Stimulated activated naive CD8-positive, alpha-beta T cell treated with anti-CD3 and anti-CD28 coated beads, Interleukin-15, Interleukin-2, amounts not matched to agents 100 ng/mL and 50 ng/mL, for 24 hours (primary cell): ENCODE measurements around the gene BTG2.
A peak's percentile ranks its signal among the peaks of the same experiment; 100 is the strongest.

Experiments
- H3K27ac Mint-ChIP-seq: one replicate; pipeline ENCODE4 v1.8.0; 2021; ENCODE audit warnings: mild to moderate bottlenecking, mixed read lengths
- H3K27me3 Mint-ChIP-seq: one replicate; pipeline ENCODE4 v1.8.0; 2021; ENCODE audit warnings: mixed read lengths
- H3K36me3 Mint-ChIP-seq: one replicate; pipeline ENCODE4 v1.8.0; 2021; ENCODE audit warnings: low read depth, mixed read lengths
- H3K4me1 Mint-ChIP-seq: one replicate; pipeline ENCODE4 v1.8.0; 2021; ENCODE audit warnings: low read depth, mixed read lengths
- H3K4me3 Mint-ChIP-seq: one replicate; pipeline ENCODE4 v1.8.0; 2021; ENCODE audit warnings: mild to moderate bottlenecking, mixed read lengths
- H3K9me3 Mint-ChIP-seq: one replicate; pipeline ENCODE4 v1.8.0; 2021; ENCODE audit warnings: mixed read lengths

The BTG2 gene

GRCh38 chr1:203273206-203273868 lies 32.0 kb upstream of the BTG2 start:
- peaks cover 64% of the 10 kb centered on the region for H3K4me1 Mint-ChIP-seq
- no peaks in the 10 kb centered on the region for H3K9me3 Mint-ChIP-seq
- H3K4me3 Mint-ChIP-seq = peak overlapping the region; percentile 71
- peak overlapping the region; percentile 79 for H3K27ac Mint-ChIP-seq
- no peaks in the 10 kb centered on the region for H3K36me3 Mint-ChIP-seq
- H3K27me3 Mint-ChIP-seq = no peaks in the 10 kb centered on the region

DNA sequence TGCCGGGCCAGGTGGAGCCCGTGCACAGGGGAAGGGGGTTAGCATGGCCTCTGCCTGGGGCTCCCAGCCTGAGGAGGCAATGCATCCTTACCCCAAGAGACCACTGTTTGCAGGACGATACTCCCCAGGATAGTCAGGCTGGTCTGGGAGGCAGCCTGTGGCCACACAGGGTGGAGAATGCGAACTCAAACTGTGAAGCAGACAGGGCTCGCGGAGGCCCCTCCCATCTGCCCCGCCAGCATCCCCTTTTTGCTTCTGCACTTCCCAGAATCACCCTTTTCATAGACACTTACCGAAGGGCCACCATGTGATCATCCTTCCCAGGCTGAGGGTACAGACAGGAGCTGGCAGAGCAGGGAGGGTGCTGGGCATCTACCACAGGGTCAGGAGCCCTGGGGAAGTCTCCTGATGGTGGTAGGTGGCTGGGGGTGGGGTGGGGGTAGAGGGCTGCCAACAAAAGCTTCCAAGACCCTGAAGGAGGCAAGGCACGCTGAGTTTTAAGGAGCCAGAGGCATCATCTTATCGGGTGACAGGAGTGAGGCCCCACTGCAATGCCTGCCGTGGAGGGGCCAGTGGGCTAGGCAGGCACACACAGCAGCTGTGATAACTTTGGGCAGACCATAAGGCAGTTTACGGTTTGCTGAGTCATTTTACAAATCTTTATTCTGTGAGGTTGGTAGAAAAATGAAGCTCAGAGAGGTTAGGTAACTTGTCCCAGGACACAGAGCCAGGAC lies 31.3 kb upstream of the BTG2 start:
- peak overlapping the region; percentile 71 for H3K4me3 Mint-ChIP-seq
- peaks cover 71% of the 10 kb centered on the region for H3K4me1 Mint-ChIP-seq
- no peaks in the 10 kb centered on the region for H3K36me3 Mint-ChIP-seq
- H3K27me3 Mint-ChIP-seq = no peaks in the 10 kb centered on the region
- peak overlapping the region; percentile 79 for H3K27ac Mint-ChIP-seq
- H3K9me3 Mint-ChIP-seq = no peaks in the 10 kb centered on the region

DNA sequence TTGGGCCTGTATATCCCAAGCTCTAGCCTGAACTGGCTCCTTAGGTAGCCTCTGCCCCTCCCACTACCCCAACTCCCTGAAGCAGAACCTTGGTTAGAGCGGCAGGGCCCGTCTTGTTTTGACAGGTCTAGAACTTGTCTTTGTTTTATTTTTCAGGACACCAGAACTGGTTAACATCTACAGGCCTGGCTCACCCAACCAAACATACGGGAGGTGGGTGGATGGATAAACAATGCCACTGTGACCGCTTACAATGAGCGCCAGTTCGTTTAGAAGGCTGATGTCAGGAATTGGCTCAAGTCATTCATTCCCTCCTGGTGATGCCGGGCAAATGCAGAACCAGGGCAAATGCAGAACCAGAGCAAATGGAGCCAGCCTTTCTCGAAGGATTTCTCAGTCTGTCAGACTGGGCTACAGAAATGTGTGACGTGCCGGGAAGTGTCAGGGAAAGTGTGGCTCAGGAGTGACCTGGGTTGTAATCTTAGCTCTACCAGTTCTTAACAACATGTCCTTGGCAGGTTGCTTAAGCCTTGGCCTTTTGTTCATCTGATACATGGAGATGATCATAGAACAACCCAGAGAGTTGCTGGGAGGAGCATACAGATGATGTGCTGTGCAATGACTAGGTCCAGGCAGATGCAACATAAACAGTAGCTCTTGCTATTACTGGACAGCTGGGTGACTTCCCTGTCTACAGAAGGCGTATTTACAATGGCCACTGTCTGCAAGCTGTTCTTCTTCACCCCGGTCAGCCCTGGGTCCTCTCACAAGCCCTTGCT lies 30.5 kb upstream of the BTG2 start:
- Mint-ChIP-seq H3K27me3 (no peaks in the 10 kb centered on the region), H3K4me3 (peak overlapping the region; percentile 71), H3K4me1 (peaks cover 73% of the 10 kb centered on the region)

GRCh38 chr1:203275656-203276272 lies 29.6 kb upstream of the BTG2 start:
- Mint-ChIP-seq H3K9me3 (no peaks in the 10 kb centered on the region), H3K4me3 (no peak overlapping the region), H3K4me1 (peaks cover 76% of the 10 kb centered on the region), H3K27me3 (no peaks in the 10 kb centered on the region), H3K36me3 (no peaks in the 10 kb centered on the region), H3K27ac (peak overlapping the region; percentile 26)

More for the DNA sequence above, 30.5 kb upstream of the BTG2 start:
- Mint-ChIP-seq H3K36me3 (no peaks in the 10 kb centered on the region), H3K9me3 (no peaks in the 10 kb centered on the region), H3K27ac (peak overlapping the region; percentile 40)

- Mint-ChIP-seq H3K27ac (no peak overlapping the region), H3K9me3 (no peaks in the 10 kb centered on the region), H3K4me3 (no peak overlapping the region), H3K36me3 (no peaks in the 10 kb centered on the region), H3K4me1 (peaks cover 72% of the 10 kb centered on the region), H3K27me3 (no peaks in the 10 kb centered on the region)
Measured at GRCh38 chr1:203276408-203276807, 28.9 kb upstream of the BTG2 start.

DNA sequence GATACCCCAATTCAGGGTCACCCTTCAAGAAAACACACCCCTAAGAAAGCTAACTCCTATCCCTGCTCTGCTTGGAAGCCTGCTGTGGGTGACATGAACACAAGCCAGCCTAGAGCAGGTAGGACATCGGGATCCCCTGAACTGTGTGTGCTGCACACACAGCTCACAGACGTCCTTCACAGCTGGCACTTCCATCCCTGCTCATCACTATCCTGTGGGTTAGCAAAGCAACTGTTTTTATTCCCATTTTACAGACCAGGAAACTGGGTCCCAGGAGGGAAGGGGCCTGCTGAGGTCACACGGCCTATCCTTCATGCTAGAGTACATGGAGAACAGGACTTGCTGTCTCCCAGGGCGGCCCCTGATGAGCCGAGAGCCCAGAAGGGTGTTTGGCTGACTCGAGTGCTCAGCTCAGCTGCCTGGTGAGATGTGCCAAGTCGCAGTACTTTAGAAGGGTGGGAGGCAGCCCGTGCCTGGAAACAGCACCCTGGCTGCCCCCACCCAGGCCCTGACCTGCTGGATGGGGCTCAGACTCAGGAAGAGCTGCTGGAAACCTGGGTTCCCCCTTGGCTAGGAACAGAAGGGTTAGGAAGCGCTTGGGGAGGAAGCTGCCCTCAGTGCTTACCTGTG lies 28.3 kb upstream of the BTG2 start:
- no peaks in the 10 kb centered on the region for H3K9me3 Mint-ChIP-seq
- H3K36me3 Mint-ChIP-seq = no peaks in the 10 kb centered on the region
- peak overlapping the region; percentile 75 for H3K4me3 Mint-ChIP-seq
- peaks cover 69% of the 10 kb centered on the region for H3K4me1 Mint-ChIP-seq
- H3K27ac Mint-ChIP-seq = peak overlapping the region; percentile 79
- H3K27me3 Mint-ChIP-seq = no peaks in the 10 kb centered on the region

- H3K36me3 Mint-ChIP-seq = no peaks in the 10 kb centered on the region
- H3K27me3 Mint-ChIP-seq = no peaks in the 10 kb centered on the region
- H3K4me3 Mint-ChIP-seq = peak overlapping the region; percentile 75
- peak overlapping the region; percentile 79 for H3K27ac Mint-ChIP-seq
- no peaks in the 10 kb centered on the region for H3K9me3 Mint-ChIP-seq
- peaks cover 77% of the 10 kb centered on the region for H3K4me1 Mint-ChIP-seq
Measured at GRCh38 chr1:203278082-203278884, 27.0 kb upstream of the BTG2 start.

- Mint-ChIP-seq H3K4me3 (no peak overlapping the region), H3K9me3 (no peaks in the 10 kb centered on the region), H3K36me3 (no peaks in the 10 kb centered on the region), H3K27ac (peak overlapping the region; percentile 79), H3K27me3 (no peaks in the 10 kb centered on the region), H3K4me1 (peaks cover 71% of the 10 kb centered on the region)
Measured at GRCh38 chr1:203278885-203279406, 26.4 kb upstream of the BTG2 start.

- Mint-ChIP-seq H3K4me1 (peaks cover 60% of the 10 kb centered on the region), H3K27me3 (no peaks in the 10 kb centered on the region), H3K9me3 (no peaks in the 10 kb centered on the region), H3K4me3 (no peak overlapping the region), H3K27ac (no peak overlapping the region), H3K36me3 (no peaks in the 10 kb centered on the region)
Measured at GRCh38 chr1:203280061-203280460, 25.3 kb upstream of the BTG2 start.

GRCh38 chr1:203281033-203281432 lies 24.3 kb upstream of the BTG2 start:
- Mint-ChIP-seq H3K4me3 (no peak overlapping the region), H3K27me3 (no peaks in the 10 kb centered on the region), H3K36me3 (no peaks in the 10 kb centered on the region), H3K4me1 (peaks cover 55% of the 10 kb centered on the region), H3K27ac (no peak overlapping the region), H3K9me3 (no peaks in the 10 kb centered on the region)

DNA sequence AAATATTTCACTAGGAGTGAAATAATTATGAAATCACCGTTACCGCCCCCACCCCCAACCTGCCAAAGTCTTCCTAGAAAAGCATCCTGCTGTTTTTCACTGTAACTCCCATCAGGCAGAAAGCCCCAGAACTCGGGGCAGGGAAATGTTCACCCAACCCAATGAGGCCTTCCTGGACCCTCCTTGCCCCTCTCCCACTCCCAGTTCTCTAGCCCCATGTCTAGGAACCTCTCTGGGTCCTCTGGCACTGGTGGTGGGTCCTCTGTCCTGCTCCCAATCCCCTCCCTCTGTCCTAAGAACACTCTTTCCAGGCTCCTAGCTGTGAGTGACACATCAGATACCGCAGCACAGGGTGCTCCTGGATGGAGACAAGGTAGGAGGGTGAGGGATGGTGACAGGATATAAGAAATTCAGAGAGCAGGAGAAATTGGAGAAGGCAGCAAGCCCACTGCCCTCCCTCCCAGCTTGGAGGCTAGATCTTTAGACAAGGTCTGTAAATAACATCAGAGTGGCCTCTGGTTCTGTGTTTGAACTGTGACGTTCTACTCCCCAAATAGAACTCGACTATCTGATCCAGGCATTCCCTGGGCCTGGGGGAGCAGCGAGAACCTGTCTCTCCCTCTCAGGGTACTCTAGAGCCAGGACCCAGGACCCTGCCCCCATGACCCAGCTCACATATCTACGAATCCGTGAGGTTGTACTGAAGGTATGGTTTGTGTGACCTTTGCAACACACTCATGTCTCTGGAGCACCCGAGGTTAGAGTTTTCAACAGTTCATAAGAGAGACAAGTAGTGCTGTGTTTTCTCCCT lies 23.3 kb upstream of the BTG2 start:
- Mint-ChIP-seq H3K27me3 (no peaks in the 10 kb centered on the region), H3K27ac (peak overlapping the region; percentile 53), H3K9me3 (no peaks in the 10 kb centered on the region), H3K4me1 (peaks cover 57% of the 10 kb centered on the region), H3K4me3 (no peak overlapping the region), H3K36me3 (no peaks in the 10 kb centered on the region)

- no peaks in the 10 kb centered on the region for H3K36me3 Mint-ChIP-seq
- H3K4me3 Mint-ChIP-seq = no peak overlapping the region
- peaks cover 57% of the 10 kb centered on the region for H3K4me1 Mint-ChIP-seq
- H3K27ac Mint-ChIP-seq = peak overlapping the region; percentile 55
- no peaks in the 10 kb centered on the region for H3K9me3 Mint-ChIP-seq
- H3K27me3 Mint-ChIP-seq = no peaks in the 10 kb centered on the region
Measured at GRCh38 chr1:203282720-203283542, 22.4 kb upstream of the BTG2 start.
